Measurements from ENCODE around the gene NELFB.

Gene NELFB

DNA sequence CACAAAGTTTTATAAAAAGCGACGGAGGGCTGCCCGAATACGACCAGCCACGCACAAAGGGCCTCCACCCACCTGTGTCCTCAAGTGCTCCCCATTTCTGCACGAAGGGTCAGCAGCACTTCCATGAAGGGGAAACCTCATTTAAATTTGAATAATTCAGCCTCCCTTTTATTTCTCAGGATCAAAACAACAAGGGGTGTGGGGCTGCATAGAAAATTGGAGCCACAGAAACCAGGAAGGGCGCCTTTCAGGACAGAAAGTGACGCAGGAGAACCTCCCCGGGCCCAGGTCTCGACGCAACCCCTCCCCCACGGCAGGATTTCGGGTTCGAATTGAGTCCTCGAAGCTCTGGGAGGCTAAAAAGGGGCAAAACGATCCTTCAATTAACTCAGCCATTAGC lies 44.8 kb downstream of the NELFB start:
- DNase-seq (ENCODE audit: extremely low read depth, low read depth), result no peak

GRCh38 chr9:137300567-137301080 lies 45.5 kb downstream of the NELFB start:
- no peak for DNase-seq (ENCODE audit: extremely low read depth, low read depth)
- TF ChIP-seq CTCF (IDR thresholded peaks at IDR 0.05; ENCODE audit: low read depth, low read length), result no peak

More for the DNA sequence above, 44.8 kb downstream of the NELFB start:
- no peak for TF ChIP-seq CTCF (IDR thresholded peaks at IDR 0.05; ENCODE audit: low read depth, low read length)

- no peak for TF ChIP-seq CTCF (IDR thresholded peaks at IDR 0.05; ENCODE audit: low read depth, low read length)
- DNase-seq (ENCODE audit: extremely low read depth, low read depth), result no peak
Measured at GRCh38 chr9:137301081-137301947, 46.2 kb downstream of the NELFB start.

GRCh38 chr9:137302118-137302448 lies 47.0 kb downstream of the NELFB start, which contains the start of gene NRARP:
Gene NRARP (minus strand): TSS chr9:137302271. CDS start chr9:137301928, 343 bp downstream.
- DNase-seq (ENCODE audit: extremely low read depth, low read depth), result no peak
- TF ChIP-seq CTCF (IDR thresholded peaks at IDR 0.05; ENCODE audit: low read depth, low read length), result no peak

GRCh38 chr9:137302449-137303150 lies 47.5 kb downstream of the NELFB start:
- peak; percentile 29 for TF ChIP-seq CTCF (IDR thresholded peaks at IDR 0.05; ENCODE audit: low read depth, low read length)
- no peak for DNase-seq (ENCODE audit: extremely low read depth, low read depth)

- no peak for TF ChIP-seq CTCF (IDR thresholded peaks at IDR 0.05; ENCODE audit: low read depth, low read length)
- no peak for DNase-seq (ENCODE audit: extremely low read depth, low read depth)
Measured at GRCh38 chr9:137303151-137303892, 48.2 kb downstream of the NELFB start.

All from AG09319 (cell line).